K562 (cell line): ENCODE measurements around the gene NDUFA3. TPM values are rescaled to one million over a fixed set of nuclear protein-coding genes. Genes with fewer than 3 reads are reported as not detected.

Experiments used
- ATF7 ChIP-seq: fragments of 450-650 bp; IDR thresholded peaks from 2 replicates; pipeline ENCODE4 v1.7.1; 2014; ENCODE audit warnings: mild to moderate bottlenecking, moderate library complexity
- CBX3 ChIP-seq, 2 experiments: IDR thresholded peaks; 1 replicate in 1 of 2; 2 replicates in 1 of 2; pipeline ENCODE4 v1.6.1; 2012; ENCODE audit warnings: inconsistent platforms in 2 of 2, low read length in 2 of 2, borderline replicate concordance in 1 of 2, control low read depth in 1 of 2
- CC2D1A ChIP-seq: fragments of 450-650 bp; IDR thresholded peaks from 2 replicates; pipeline ENCODE4 v1.6.1; 2017; ENCODE audit warnings: mild to moderate bottlenecking
- EGR1 ChIP-seq: fragments of 450-650 bp; conservative IDR thresholded peaks from 2 replicates; pipeline ENCODE4 v1.6.1; 2017; ENCODE audit warnings: mild to moderate bottlenecking
- FOXK2 ChIP-seq, 2 experiments: fragments of 450-650 bp; IDR thresholded peaks in 1 of 2; conservative IDR thresholded peaks in 1 of 2; 2 replicates each; pipeline ENCODE4 v1.6.1; 2016; ENCODE audit warnings: low read depth in 2 of 2, mild to moderate bottlenecking in 1 of 2
- JUND ChIP-seq, 2 experiments: IDR thresholded peaks; 2 replicates in 1 of 2; 3 replicates in 1 of 2; pipeline ENCODE4 v1.6.1; 2011; ENCODE audit warnings: borderline replicate concordance in 2 of 2, low read depth in 2 of 2, low read length in 2 of 2, improper control_type of control experiment in 1 of 2, missing biosample characterization in 1 of 2, missing genetic modification characterization in 1 of 2, missing genetic modification reagents in 1 of 2
- MAFG ChIP-seq: fragments of 450-650 bp; conservative IDR thresholded peaks from 2 replicates; pipeline ENCODE4 v1.6.1; 2016; ENCODE audit warnings: missing genetic modification characterization, missing compliant biosample characterization
- MBD2 ChIP-seq: sonication (generic); IDR thresholded peaks from 2 replicates; pipeline ENCODE4 v1.6.1; 2016; ENCODE audit warnings: low read depth, borderline replicate concordance
- MCM5 ChIP-seq: fragments of 450-650 bp; IDR thresholded peaks from 2 replicates; pipeline ENCODE4 v1.6.1; 2016; ENCODE audit warnings: low read depth
- NEUROD1 ChIP-seq: fragments of 150-350 bp; IDR thresholded peaks from 2 replicates; pipeline ENCODE4 v1.6.1; 2014; ENCODE audit warnings: borderline replicate concordance, low read length, low read depth; ENCODE audit not compliant: partially characterized antibody
- NFYB ChIP-seq: IDR thresholded peaks from 2 replicates; pipeline ENCODE4 v1.6.1; 2011; ENCODE audit warnings: mild to moderate bottlenecking, moderate library complexity; ENCODE audit not compliant: insufficient read length; ENCODE audit errors: extremely low read depth
- NRF1 ChIP-seq, 2 experiments: fragments of 450-650 bp; IDR thresholded peaks in 1 of 2; conservative IDR thresholded peaks in 1 of 2; 2 replicates each; pipeline ENCODE4 v1.6.1; 2014; ENCODE audit warnings: mild to moderate bottlenecking in 2 of 2
- SOX6 ChIP-seq: fragments of 450-650 bp; IDR thresholded peaks from 2 replicates; pipeline ENCODE4 v1.6.1; 2014; ENCODE audit warnings: mild to moderate bottlenecking
- SP1 ChIP-seq: sonication (generic); formaldehyde crosslinking; IDR thresholded peaks from 2 replicates; pipeline ENCODE4 v1.8.1; 2022; ENCODE audit warnings: mild to moderate bottlenecking, missing genetic modification reagents
- SRF ChIP-seq, 2 experiments: fragments of 250-450, 450-650 bp in 1 of 2; sonication (Bioruptor Pico) in 1 of 2; sonication (generic) in 1 of 2; formaldehyde crosslinking; IDR thresholded peaks; 2 replicates each; pipeline versions ENCODE4 v1.5.0 to v1.5.1; 2020 to 2022; ENCODE audit warnings: mild to moderate bottlenecking in 1 of 2, missing genetic modification reagents in 1 of 2
- ZNF239 ChIP-seq: fragments of 250-450 bp; sonication (Bioruptor Pico); IDR thresholded peaks from 2 replicates; pipeline ENCODE4 v1.4.0; 2020; ENCODE audit warnings: mild to moderate bottlenecking
- polyA plus RNA-seq, 8 experiments: library from polyadenylated mRNA; depleted of rRNA in 4 of 8; stranded (reverse) in 5 of 8; unstranded in 3 of 8; fragments of >200 nt; fragmentation: Nextera tagmentation in 2 of 8; fragmentation: Illumina TruSeq in 1 of 8; extraction: Ambion mirVana in 2 of 8; extraction: Trizol in 1 of 8; gene quantifications; 2 replicates each; pipeline versions ENCODE4 v1.2.1 to v1.2.3, GENCODE V29; 2011 to 2014; ENCODE audit warnings: inconsistent platforms in 1 of 8, missing spikeins in 1 of 8
- total RNA-seq, 7 experiments: library from RNA; depleted of rRNA in 6 of 7; stranded (reverse); fragments of >200 nt in 6 of 7; fragmentation: Illumina TruSeq in 2 of 7; extraction: Trizol in 2 of 7; gene quantifications; 2 replicates each; pipeline versions ENCODE4 v1.2.1 to v1.2.3, GENCODE V29; 2011 to 2021; ENCODE audit warnings: low replicate concordance in 1 of 7
- TF ChIP-seq, protein P1 (sequence below): fragments of 250-450 bp; sonication (Bioruptor Pico); IDR thresholded peaks from 2 replicates; pipeline ENCODE4 v1.8.0; 2021; ENCODE audit warnings: borderline replicate concordance, mild to moderate bottlenecking, moderate library complexity; ENCODE audit not compliant: poor library complexity, severe bottlenecking
- TF ChIP-seq, protein P2 (sequence below): fragments of 450-650 bp; IDR thresholded peaks from 2 replicates; pipeline ENCODE4 v1.6.1; 2016
- TF ChIP-seq, protein P3 (sequence below), 2 experiments: fragments of 450-650 bp; IDR thresholded peaks; 2 replicates each; pipeline ENCODE4 v1.6.1; 2016
- TF ChIP-seq, protein P4 (sequence below), 2 experiments: fragments of 450-650 bp; conservative IDR thresholded peaks; 2 replicates each; pipeline ENCODE4 v1.6.1; 2017; ENCODE audit warnings: mild to moderate bottlenecking in 2 of 2, moderate library complexity in 2 of 2
- TF ChIP-seq, protein P5 (sequence below): sonication (generic); formaldehyde crosslinking; IDR thresholded peaks from 2 replicates; pipeline ENCODE4 v1.8.0; 2022; ENCODE audit warnings: missing genetic modification reagents, mild to moderate bottlenecking, moderate library complexity, borderline replicate concordance

The NDUFA3 gene
- total and polyA plus RNA-seq, 9 of the 15 experiments (the other 6 are each of a cell fraction or from before 2014, with no cell fraction given), result 39.2 to 279 (median 138) TPM

DNA sequence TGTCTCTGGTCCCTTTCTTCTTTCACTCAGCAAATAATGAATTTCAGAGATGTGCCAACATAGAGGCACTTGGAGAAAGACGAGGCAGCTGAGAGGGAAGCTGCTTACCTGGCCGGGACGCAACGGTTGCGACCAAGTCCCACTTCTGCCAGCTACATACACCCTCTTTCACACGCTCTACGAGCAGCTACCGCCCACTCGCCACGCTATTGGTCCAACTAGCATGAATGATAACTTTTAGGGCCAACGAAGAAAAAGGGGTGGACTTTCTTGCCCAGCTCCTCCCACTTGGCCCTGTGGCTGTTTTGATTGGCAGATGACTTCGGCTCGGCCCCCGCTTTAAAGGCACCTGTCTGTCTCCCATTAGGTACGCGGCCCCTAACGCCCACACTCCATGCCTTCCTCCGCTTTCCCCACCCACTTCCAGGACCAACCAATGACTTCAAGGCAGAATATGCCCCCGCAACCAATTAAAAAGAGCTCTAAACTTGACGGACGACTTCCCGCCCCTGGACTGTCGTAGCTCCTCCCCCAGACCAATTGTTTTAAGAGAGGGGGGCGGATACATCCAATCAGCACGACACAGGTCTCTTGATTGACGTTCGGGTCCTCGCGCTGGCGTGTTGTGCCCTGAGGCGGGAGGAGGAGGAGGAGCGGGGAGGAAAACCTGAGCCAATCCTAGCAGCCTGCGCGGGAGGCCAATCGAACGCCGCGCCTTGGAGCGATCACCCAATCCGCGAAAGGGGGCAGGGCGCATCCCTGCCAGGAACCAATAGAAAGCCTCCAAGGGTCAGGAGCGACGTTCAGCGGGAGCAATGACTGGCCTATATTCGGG, 34.4 kb downstream of the NDUFA3 start (continued):
- TF ChIP-seq, protein P1, sequence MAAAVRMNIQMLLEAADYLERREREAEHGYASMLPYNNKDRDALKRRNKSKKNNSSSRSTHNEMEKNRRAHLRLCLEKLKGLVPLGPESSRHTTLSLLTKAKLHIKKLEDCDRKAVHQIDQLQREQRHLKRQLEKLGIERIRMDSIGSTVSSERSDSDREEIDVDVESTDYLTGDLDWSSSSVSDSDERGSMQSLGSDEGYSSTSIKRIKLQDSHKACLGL (CRISPR knock-in tag), result no peak
- TF ChIP-seq MCM5, result no peak
- TF ChIP-seq SRF (CRISPR knock-in tag; IDR thresholded peaks at IDR 0.05), result peak in 1 of 2 experiments; percentile 13; a peak in 1 of 4 replicates
- TF ChIP-seq CC2D1A, result peak; percentile 99
- TF ChIP-seq JUND (IDR thresholded peaks at IDR 0.05; ENCODE audit: borderline replicate concordance, low read depth, low read length), result 0 out of 2 replicates have a peak, but pooled peaks have one; percentile 14
- no peak for TF ChIP-seq JUND (tag; IDR thresholded peaks at IDR 0.05; ENCODE audit: borderline replicate concordance, low read depth, low read length)
- TF ChIP-seq, protein P2, sequence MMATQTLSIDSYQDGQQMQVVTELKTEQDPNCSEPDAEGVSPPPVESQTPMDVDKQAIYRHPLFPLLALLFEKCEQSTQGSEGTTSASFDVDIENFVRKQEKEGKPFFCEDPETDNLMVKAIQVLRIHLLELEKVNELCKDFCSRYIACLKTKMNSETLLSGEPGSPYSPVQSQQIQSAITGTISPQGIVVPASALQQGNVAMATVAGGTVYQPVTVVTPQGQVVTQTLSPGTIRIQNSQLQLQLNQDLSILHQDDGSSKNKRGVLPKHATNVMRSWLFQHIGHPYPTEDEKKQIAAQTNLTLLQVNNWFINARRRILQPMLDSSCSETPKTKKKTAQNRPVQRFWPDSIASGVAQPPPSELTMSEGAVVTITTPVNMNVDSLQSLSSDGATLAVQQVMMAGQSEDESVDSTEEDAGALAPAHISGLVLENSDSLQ, result peak; percentile 99
- peak; percentile 99 for TF ChIP-seq EGR1
- no peak; the same call in 1 of the 2 replicates for TF ChIP-seq MAFG (tag)
- TF ChIP-seq, protein P3, sequence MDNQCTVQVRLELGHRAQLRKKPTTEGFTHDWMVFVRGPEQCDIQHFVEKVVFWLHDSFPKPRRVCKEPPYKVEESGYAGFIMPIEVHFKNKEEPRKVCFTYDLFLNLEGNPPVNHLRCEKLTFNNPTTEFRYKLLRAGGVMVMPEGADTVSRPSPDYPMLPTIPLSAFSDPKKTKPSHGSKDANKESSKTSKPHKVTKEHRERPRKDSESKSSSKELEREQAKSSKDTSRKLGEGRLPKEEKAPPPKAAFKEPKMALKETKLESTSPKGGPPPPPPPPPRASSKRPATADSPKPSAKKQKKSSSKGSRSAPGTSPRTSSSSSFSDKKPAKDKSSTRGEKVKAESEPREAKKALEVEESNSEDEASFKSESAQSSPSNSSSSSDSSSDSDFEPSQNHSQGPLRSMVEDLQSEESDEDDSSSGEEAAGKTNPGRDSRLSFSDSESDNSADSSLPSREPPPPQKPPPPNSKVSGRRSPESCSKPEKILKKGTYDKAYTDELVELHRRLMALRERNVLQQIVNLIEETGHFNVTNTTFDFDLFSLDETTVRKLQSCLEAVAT (IDR thresholded peaks at IDR 0.05), result peak; percentile 15 to 97; a peak in 2 of 4 replicates
- TF ChIP-seq CBX3 (IDR thresholded peaks at IDR 0.05; ENCODE audit: borderline replicate concordance in 1 of 2, low read length in 2 of 2), result no peak
- no peak for TF ChIP-seq ZNF239 (CRISPR knock-in tag)
- peak; percentile 97 for TF ChIP-seq SP1 (CRISPR knock-in tag)
- TF ChIP-seq, protein P4, sequence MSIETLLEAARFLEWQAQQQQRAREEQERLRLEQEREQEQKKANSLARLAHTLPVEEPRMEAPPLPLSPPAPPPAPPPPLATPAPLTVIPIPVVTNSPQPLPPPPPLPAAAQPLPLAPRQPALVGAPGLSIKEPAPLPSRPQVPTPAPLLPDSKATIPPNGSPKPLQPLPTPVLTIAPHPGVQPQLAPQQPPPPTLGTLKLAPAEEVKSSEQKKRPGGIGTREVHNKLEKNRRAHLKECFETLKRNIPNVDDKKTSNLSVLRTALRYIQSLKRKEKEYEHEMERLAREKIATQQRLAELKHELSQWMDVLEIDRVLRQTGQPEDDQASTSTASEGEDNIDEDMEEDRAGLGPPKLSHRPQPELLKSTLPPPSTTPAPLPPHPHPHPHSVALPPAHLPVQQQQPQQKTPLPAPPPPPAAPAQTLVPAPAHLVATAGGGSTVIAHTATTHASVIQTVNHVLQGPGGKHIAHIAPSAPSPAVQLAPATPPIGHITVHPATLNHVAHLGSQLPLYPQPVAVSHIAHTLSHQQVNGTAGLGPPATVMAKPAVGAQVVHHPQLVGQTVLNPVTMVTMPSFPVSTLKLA (conservative IDR thresholded peaks at IDR 0.05), result peak; percentile 84 to 87
- peak; percentile 100 for TF ChIP-seq MBD2
- peak; percentile 100 for TF ChIP-seq NEUROD1
- TF ChIP-seq, protein P5, sequence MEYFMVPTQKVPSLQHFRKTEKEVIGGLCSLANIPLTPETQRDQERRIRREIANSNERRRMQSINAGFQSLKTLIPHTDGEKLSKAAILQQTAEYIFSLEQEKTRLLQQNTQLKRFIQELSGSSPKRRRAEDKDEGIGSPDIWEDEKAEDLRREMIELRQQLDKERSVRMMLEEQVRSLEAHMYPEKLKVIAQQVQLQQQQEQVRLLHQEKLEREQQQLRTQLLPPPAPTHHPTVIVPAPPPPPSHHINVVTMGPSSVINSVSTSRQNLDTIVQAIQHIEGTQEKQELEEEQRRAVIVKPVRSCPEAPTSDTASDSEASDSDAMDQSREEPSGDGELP, result peak; percentile 20; the same call in 1 of the 2 replicates
- 0 out of 2 replicates have a peak, but pooled peaks have one; percentile 1 for TF ChIP-seq SOX6
- TF ChIP-seq ATF7, result peak; percentile 83
- peak; percentile 89 to 96 for TF ChIP-seq FOXK2 (conservative IDR thresholded peaks at IDR 0.05 in 1 of 2, IDR thresholded peaks at IDR 0.05 in 1 of 2; ENCODE audit: low read depth in 2 of 2)
- peak; percentile 92 to 93 for TF ChIP-seq NRF1 (conservative IDR thresholded peaks at IDR 0.05 in 1 of 2, IDR thresholded peaks at IDR 0.05 in 1 of 2)
- peak; percentile 98 for TF ChIP-seq NFYB
